Spleen (tissue), 11 donors: ENCODE results near the gene TMEM63C. TPM values are rescaled to one million over a fixed set of nuclear protein-coding genes. Genes with fewer than 3 reads are reported as not detected.

ENCODE experiments used
- DNase-seq: peaks from one replicate; pipeline ENCODE4 v3.0.0-alpha.2; 2020
- H3K27ac ChIP-seq, 8 donors: fragments of 200-600 bp; sonication (generic) in 7 of 8; 1 replicate in 4 of 8; 2 replicates in 4 of 8; pipeline versions ENCODE4 v1.5.0 to v1.8.0; 2016 to 2021; ENCODE audit warnings: inconsistent platforms in 4 of 8, mild to moderate bottlenecking in 4 of 8, moderate library complexity in 1 of 8
- H3K27me3 ChIP-seq, 7 donors: fragments of 200-600 bp; sonication (generic) in 6 of 7; replicated peaks in 1 of 7; 1 replicate in 4 of 7; 2 replicates in 3 of 7; pipeline versions ENCODE4 v1.5.0 to v1.8.0; 2016 to 2021; ENCODE audit warnings: inconsistent platforms in 3 of 7, mild to moderate bottlenecking in 1 of 7
- H3K36me3 ChIP-seq, 6 donors: fragments of 200-600 bp; sonication (generic) in 5 of 6; 1 replicate in 4 of 6; 2 replicates in 2 of 6; pipeline versions ENCODE4 v1.5.0 to v1.8.0; 2016 to 2021; ENCODE audit warnings: inconsistent platforms in 2 of 6
- H3K4me1 ChIP-seq, 6 donors: fragments of 200-600 bp; sonication (generic) in 5 of 6; 1 replicate in 3 of 6; 2 replicates in 3 of 6; pipeline versions ENCODE4 v1.5.0 to v1.8.0; 2016 to 2021; ENCODE audit warnings: inconsistent platforms in 3 of 6
- H3K4me3 ChIP-seq, 8 donors: fragments of 200-600 bp; sonication (generic) in 7 of 8; 1 replicate in 4 of 8; 2 replicates in 4 of 8; pipeline versions ENCODE4 v1.5.0 to v1.8.0; 2016 to 2021; ENCODE audit warnings: inconsistent platforms in 4 of 8, mild to moderate bottlenecking in 4 of 8, moderate library complexity in 2 of 8
- H3K9me3 ChIP-seq, 8 donors: fragments of 200-600 bp; sonication (generic) in 7 of 8; 1 replicate in 4 of 8; 2 replicates in 4 of 8; pipeline versions ENCODE4 v1.5.0 to v1.8.0; 2016 to 2021; ENCODE audit warnings: inconsistent platforms in 4 of 8
- POLR2A ChIP-seq, 3 donors: fragments of 450-650 bp; IDR thresholded peaks; one replicate each; pipeline ENCODE4 v1.5.1; 2017; ENCODE audit warnings: antibody characterized with exemption in 3 of 3, mild to moderate bottlenecking in 1 of 3
- POLR2AphosphoS5 ChIP-seq, 3 donors: sonication (generic); formaldehyde crosslinking; IDR thresholded peaks; one replicate each; pipeline ENCODE4 v1.5.1; 2017; ENCODE audit warnings: antibody characterized with exemption in 3 of 3
- WGBS, 5 donors: extraction: QIAGEN DNeasy Blood & Tissue Kit in 3 of 5; methylation state at CpG; one replicate each; pipeline versions ENCODE4 v1.1.5 to v1.1.7; 2013 to 2018; 5-methylcytosine and 5-hydroxymethylcytosine counted together
- intact Hi-C: fragments of 100-400 bp; cut with DNase I; formaldehyde crosslinking; loops from one replicate; pipeline ENCODE4 v1.15.0; 2023; ENCODE audit warnings: low total_unique reads
- polyA plus RNA-seq, 3 donors: library from polyadenylated mRNA; stranded (reverse); fragments of 200-250 nt; gene quantifications; one replicate each; pipeline ENCODE4 v1.2.1, GENCODE V29; 2013
- total RNA-seq, 7 donors: library from RNA; depleted of rRNA in 3 of 7; stranded (reverse); fragments of >200 nt in 3 of 7; fragmentation: NEBNext Ultra II Directional in 4 of 7; extraction: Animal tissue kit (Norgen Biotek cat#: 25700) in 4 of 7; gene quantifications; one replicate each; pipeline versions ENCODE4 v1.1.0 to v1.2.1, GENCODE V29; 2016 to 2021
- TF ChIP-seq, protein P1 (sequence below), 11 experiments: fragments of 200-600 bp in 7 of 11; fragments of 450-650 bp in 4 of 11; sonication (generic) in 4 of 11; IDR thresholded peaks in 8 of 11; conservative IDR thresholded peaks in 3 of 11; 1 replicate in 7 of 11; 2 replicates in 4 of 11; pipeline versions ENCODE4 v1.4.0 to v1.8.0; 2016 to 2021; ENCODE audit warnings: antibody characterized with exemption in 11 of 11, inconsistent platforms in 4 of 11, mild to moderate bottlenecking in 1 of 11
- donor health status: healthy with polysubstance abuse.
- donor health status: DM: no; HTN: no; CAD: no; lungs with moderate emphysema.
- donor health status: DM: no; HTN: no; CAD: no.
- donor health status: Bipolar disorder and iron deficiency.
- donor health status: healthy.
- donor health status: DM: no; HTN: no; CAD: no.
- donor health status: DM: yes; HTN: yes; CAD: no.

Gene TMEM63C
- total and polyA plus RNA-seq, 10 donors, result 0.20 to 13.4 (median 7.1) TPM

DNA sequence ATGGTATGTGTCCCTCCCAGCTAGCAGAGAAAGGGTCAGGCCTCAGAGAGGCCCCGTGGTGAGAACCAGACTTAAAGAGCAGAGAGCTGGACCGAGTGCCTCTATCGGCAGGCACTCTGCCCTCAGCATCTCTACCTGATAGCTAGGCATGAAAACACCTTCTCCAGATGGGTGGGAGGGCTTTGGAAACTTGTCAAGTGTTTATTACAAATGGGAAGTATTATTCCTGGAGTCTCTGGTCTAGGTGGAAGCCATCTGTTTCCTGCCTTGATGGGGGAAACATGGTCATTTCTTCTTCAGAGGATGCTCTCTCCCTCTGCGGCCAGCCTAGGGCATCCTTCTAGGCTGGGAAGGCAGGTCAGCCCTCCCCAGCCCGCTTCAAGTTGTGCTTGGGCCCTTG is 2.3 kb downstream of the TMEM63C start:
- Histone ChIP-seq H3K27me3 (peaks cover 0 to 82% (median 24%) of the 10 kb centered on the region in 7 donors), H3K27ac (no peak overlapping the region), H3K9me3 (no peaks in the 10 kb centered on the region), H3K4me1 (peaks cover 7 to 24% (median 15%) of the 10 kb centered on the region in 6 donors), H3K4me3 (no peak overlapping the region), H3K36me3 (no peaks in the 10 kb centered on the region)
- no peak for DNase-seq
- TF ChIP-seq POLR2A (IDR thresholded peaks at IDR 0.05) (no peak), POLR2AphosphoS5 (IDR thresholded peaks at IDR 0.05) (no peak)
- TF ChIP-seq, protein P1, sequence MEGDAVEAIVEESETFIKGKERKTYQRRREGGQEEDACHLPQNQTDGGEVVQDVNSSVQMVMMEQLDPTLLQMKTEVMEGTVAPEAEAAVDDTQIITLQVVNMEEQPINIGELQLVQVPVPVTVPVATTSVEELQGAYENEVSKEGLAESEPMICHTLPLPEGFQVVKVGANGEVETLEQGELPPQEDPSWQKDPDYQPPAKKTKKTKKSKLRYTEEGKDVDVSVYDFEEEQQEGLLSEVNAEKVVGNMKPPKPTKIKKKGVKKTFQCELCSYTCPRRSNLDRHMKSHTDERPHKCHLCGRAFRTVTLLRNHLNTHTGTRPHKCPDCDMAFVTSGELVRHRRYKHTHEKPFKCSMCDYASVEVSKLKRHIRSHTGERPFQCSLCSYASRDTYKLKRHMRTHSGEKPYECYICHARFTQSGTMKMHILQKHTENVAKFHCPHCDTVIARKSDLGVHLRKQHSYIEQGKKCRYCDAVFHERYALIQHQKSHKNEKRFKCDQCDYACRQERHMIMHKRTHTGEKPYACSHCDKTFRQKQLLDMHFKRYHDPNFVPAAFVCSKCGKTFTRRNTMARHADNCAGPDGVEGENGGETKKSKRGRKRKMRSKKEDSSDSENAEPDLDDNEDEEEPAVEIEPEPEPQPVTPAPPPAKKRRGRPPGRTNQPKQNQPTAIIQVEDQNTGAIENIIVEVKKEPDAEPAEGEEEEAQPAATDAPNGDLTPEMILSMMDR (IDR thresholded peaks at IDR 0.05 in 8 of 11, conservative IDR thresholded peaks at IDR 0.05 in 3 of 11), result no peak
- intact Hi-C loops, result no loop called here
- 35 to 55% (median 47%) methylated on average over 5 of the region's 5 CpGs for WGBS, 5 donors

DNA sequence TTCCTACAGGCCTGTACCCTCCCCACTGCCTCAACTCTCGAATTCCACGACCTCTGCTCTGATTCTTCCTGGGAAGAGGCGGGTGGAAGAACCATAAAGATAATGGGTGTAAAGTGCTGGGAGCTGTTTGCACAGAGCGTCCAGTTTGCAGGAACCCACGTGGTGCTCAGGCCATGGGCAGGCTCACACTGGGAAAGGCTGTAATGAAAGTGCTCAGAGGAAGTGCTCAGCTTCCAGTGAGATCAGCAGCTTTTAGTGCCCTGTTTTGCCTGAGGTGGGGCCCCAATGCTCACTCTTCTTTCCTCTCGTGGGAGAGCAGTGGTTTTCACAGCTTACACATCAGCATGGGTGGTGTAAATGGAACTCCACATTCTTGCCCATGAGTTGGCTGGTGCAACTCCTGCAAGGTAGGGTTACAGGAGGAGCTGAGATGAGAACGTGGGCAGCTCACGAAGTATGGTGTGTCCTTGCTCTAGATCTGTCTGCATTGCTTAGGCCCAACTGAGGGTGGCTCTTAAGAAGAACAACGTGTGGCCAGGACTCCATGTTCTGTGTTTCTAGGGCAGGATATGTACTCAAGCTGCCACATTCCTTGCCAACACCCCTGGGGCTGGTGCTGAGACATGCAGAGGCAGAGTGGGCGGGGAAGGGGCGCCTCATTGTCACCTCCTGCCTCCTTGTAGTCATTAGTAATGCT is 2.9 kb downstream of the TMEM63C start:
- Histone ChIP-seq H3K4me1 (peaks cover 7 to 24% (median 15%) of the 10 kb centered on the region in 6 donors), H3K36me3 (no peaks in the 10 kb centered on the region), H3K9me3 (no peaks in the 10 kb centered on the region), H3K27ac (peak overlapping the region in 1 of 8 donors; percentile 3), H3K4me3 (no peak overlapping the region), H3K27me3 (peaks cover 0 to 79% (median 24%) of the 10 kb centered on the region in 7 donors)
- 51 to 69% (median 60%) methylated on average over 11 of the region's 11 CpGs for WGBS, 5 donors
- no peak for DNase-seq
- TF ChIP-seq POLR2A (IDR thresholded peaks at IDR 0.05), result no peak
- no peak for TF ChIP-seq POLR2AphosphoS5 (IDR thresholded peaks at IDR 0.05)
- TF ChIP-seq, protein P1 (IDR thresholded peaks at IDR 0.05 in 8 of 11, conservative IDR thresholded peaks at IDR 0.05 in 3 of 11), result no peak
- intact Hi-C loops, result no loop called here

- H3K9me3 ChIP-seq, result no peaks in the 10 kb centered on the region
- intact Hi-C loops, result no loop called here
Measured at GRCh38 chr14:77185093-77185465, 3.5 kb downstream of the TMEM63C start.

More at GRCh38 chr14:77185093-77185465, 3.5 kb downstream of the TMEM63C start:
- no peak for TF ChIP-seq POLR2AphosphoS5 (IDR thresholded peaks at IDR 0.05)
- no peak for TF ChIP-seq POLR2A (IDR thresholded peaks at IDR 0.05)
- TF ChIP-seq, protein P1 (IDR thresholded peaks at IDR 0.05 in 8 of 11, conservative IDR thresholded peaks at IDR 0.05 in 3 of 11), result no peak
- Histone ChIP-seq H3K4me1 (peaks cover 7 to 24% (median 15%) of the 10 kb centered on the region in 6 donors), H3K27me3 (peaks cover 0 to 74% (median 24%) of the 10 kb centered on the region in 7 donors), H3K27ac (peak overlapping the region in 1 of 8 donors; percentile 3), H3K36me3 (no peaks in the 10 kb centered on the region), H3K4me3 (no peak overlapping the region)
- WGBS, 5 donors, result 55 to 84% (median 64%) methylated on average over 2 of the region's 2 CpGs
- DNase-seq, result no peak
